ENCODE data around the gene OLFM4.

GRCh38 chr13:53042877-53043276 lies 14.3 kb downstream of the OLFM4 start:
- TF ChIP-seq TARDBP (IDR thresholded peaks at IDR 0.05; ENCODE audit: borderline replicate concordance), result no peak
- TF ChIP-seq, protein P1, sequence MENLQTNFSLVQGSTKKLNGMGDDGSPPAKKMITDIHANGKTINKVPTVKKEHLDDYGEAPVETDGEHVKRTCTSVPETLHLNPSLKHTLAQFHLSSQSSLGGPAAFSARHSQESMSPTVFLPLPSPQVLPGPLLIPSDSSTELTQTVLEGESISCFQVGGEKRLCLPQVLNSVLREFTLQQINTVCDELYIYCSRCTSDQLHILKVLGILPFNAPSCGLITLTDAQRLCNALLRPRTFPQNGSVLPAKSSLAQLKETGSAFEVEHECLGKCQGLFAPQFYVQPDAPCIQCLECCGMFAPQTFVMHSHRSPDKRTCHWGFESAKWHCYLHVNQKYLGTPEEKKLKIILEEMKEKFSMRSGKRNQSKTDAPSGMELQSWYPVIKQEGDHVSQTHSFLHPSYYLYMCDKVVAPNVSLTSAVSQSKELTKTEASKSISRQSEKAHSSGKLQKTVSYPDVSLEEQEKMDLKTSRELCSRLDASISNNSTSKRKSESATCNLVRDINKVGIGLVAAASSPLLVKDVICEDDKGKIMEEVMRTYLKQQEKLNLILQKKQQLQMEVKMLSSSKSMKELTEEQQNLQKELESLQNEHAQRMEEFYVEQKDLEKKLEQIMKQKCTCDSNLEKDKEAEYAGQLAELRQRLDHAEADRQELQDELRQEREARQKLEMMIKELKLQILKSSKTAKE (IDR thresholded peaks at IDR 0.05; ENCODE audit: low read depth, poor library complexity, severe bottlenecking), result no peak
- no peak for TF ChIP-seq CTCF (IDR thresholded peaks at IDR 0.05 in 2 of 3, conservative IDR thresholded peaks at IDR 0.05 in 1 of 3; ENCODE audit: control insufficient read depth in 2 of 3, extremely low read depth in 1 of 3, insufficient read depth in 1 of 3, low read depth in 3 of 3, low read length in 3 of 3)
- TF ChIP-seq FOXK2 (IDR thresholded peaks at IDR 0.05), result no peak
- no peak for TF ChIP-seq POLR2A (IDR thresholded peaks at IDR 0.05; ENCODE audit: low read depth, low read length)

Measured in GM12878 (cell line).